MM.1S (cell line): ENCODE data around the gene NKAPD1.

Source experiments
- DNase-seq: peaks from one replicate; pipeline ENCODE4 v3.0.0-alpha.2; 2015
- H2AFZ ChIP-seq: fragments of 300-600 bp; sonication (generic); 2 replicates; pipeline ENCODE4 v1.6.0; 2016; ENCODE audit warnings: antibody characterized with exemption, low read length
- H3F3A ChIP-seq: fragments of 300-600 bp; sonication (generic); 2 replicates; pipeline ENCODE4 v1.6.1; 2016; ENCODE audit warnings: mild to moderate bottlenecking, antibody characterized with exemption, low read length, moderate library complexity, mixed read lengths; ENCODE audit not compliant: insufficient read depth
- H3K27ac ChIP-seq: fragments of 300-600 bp; sonication (generic); 2 replicates; pipeline ENCODE4 v1.5.1; 2016; ENCODE audit warnings: mild to moderate bottlenecking, low read length
- H3K27me3 ChIP-seq: fragments of 300-600 bp; sonication (generic); replicated peaks from 2 replicates; pipeline ENCODE4 v1.6.0; 2016; ENCODE audit warnings: low read length; ENCODE audit not compliant: insufficient read depth
- H3K36me3 ChIP-seq: fragments of 300-600 bp; sonication (generic); replicated peaks from 2 replicates; pipeline ENCODE4 v1.6.1; 2016; ENCODE audit warnings: mild to moderate bottlenecking, low read length, mixed read lengths; ENCODE audit not compliant: insufficient read depth
- H3K4me1 ChIP-seq: fragments of 300-600 bp; sonication (generic); 2 replicates; pipeline ENCODE4 v1.6.1; 2016; ENCODE audit warnings: low read length, mixed read lengths
- H3K4me2 ChIP-seq: fragments of 300-600 bp; sonication (generic); 2 replicates; pipeline ENCODE4 v1.6.0; 2016; ENCODE audit warnings: low read depth, low read length
- H3K4me3 ChIP-seq: fragments of 300-600 bp; sonication (generic); 2 replicates; pipeline ENCODE4 v1.5.1; 2016; ENCODE audit warnings: low read length, mixed read lengths
- H3K79me2 ChIP-seq: fragments of 300-600 bp; sonication (generic); 2 replicates; pipeline ENCODE4 v1.6.1; 2016; ENCODE audit warnings: mixed run types, low read length, mixed read lengths
- H3K9ac ChIP-seq: fragments of 300-600 bp; sonication (generic); 2 replicates; pipeline ENCODE4 v1.6.1; 2016; ENCODE audit warnings: low read length, mixed read lengths
- H3K9me2 ChIP-seq: fragments of 300-600 bp; sonication (generic); replicated peaks from 2 replicates; pipeline ENCODE4 v1.6.1; 2016; ENCODE audit warnings: mild to moderate bottlenecking, low read length, mixed read lengths; ENCODE audit not compliant: insufficient read depth
- H3K9me3 ChIP-seq: fragments of 300-600 bp; sonication (generic); replicated peaks from 2 replicates; pipeline ENCODE4 v1.6.1; 2016; ENCODE audit warnings: mild to moderate bottlenecking, low read length, mixed read lengths; ENCODE audit not compliant: insufficient read depth
- H4K20me1 ChIP-seq: fragments of 300-600 bp; sonication (generic); 2 replicates; pipeline ENCODE4 v1.6.1; 2016; ENCODE audit warnings: mild to moderate bottlenecking, low read length, moderate library complexity, mixed read lengths; ENCODE audit not compliant: insufficient read depth
- CTCF ChIP-seq: fragments of 300-600 bp; sonication (generic); IDR thresholded peaks from 2 replicates; pipeline ENCODE4 v1.5.1; 2016; ENCODE audit warnings: antibody characterized with exemption, low read length, mixed read lengths
- EZH2 ChIP-seq: fragments of 300-600 bp; sonication (generic); optimal IDR thresholded peaks from 2 replicates; pipeline ENCODE3; 2017; ENCODE audit warnings: low read depth, mild to moderate bottlenecking, antibody characterized with exemption, low read length, mixed read lengths
- EZH2phosphoT487 ChIP-seq: fragments of 300-600 bp; sonication (generic); IDR thresholded peaks from 2 replicates; pipeline ENCODE4 v1.6.1; 2018; ENCODE audit warnings: antibody characterized with exemption, low read length

NKAPD1 gene

GRCh38 chr11:112057170-112057569, 16.9 kb upstream of the NKAPD1 start:
- Histone ChIP-seq H3K9me3 (no peaks in the 10 kb centered on the region), H3K27me3 (no peaks in the 10 kb centered on the region), H3K79me2 (no peaks in the 10 kb centered on the region), H2AFZ (no peak overlapping the region), H4K20me1 (peaks cover 2% of the 10 kb centered on the region; the same call in 1 of the 2 replicates), H3K27ac (no peak overlapping the region), H3K4me1 (no peaks in the 10 kb centered on the region), H3K4me3 (no peak overlapping the region), H3K4me2 (no peak overlapping the region), H3F3A (no peaks in the 10 kb centered on the region), H3K9me2 (no peaks in the 10 kb centered on the region), H3K9ac (no peak overlapping the region), H3K36me3 (peaks cover 1% of the 10 kb centered on the region; the same call in 1 of the 2 replicates)
- TF ChIP-seq EZH2 (no peak), CTCF (no peak), EZH2phosphoT487 (no peak)
- DNase-seq = no peak

GRCh38 chr11:112058103-112058502, 16.0 kb upstream of the NKAPD1 start:
- Histone ChIP-seq H2AFZ (no peak overlapping the region), H3K27ac (no peak overlapping the region), H3K27me3 (no peaks in the 10 kb centered on the region), H3K79me2 (no peaks in the 10 kb centered on the region), H3K9ac (no peak overlapping the region), H3F3A (no peaks in the 10 kb centered on the region), H3K4me3 (no peak overlapping the region), H3K4me1 (no peaks in the 10 kb centered on the region), H3K36me3 (no peaks in the 10 kb centered on the region; the same call in 1 of the 2 replicates), H3K9me3 (no peaks in the 10 kb centered on the region), H3K9me2 (no peaks in the 10 kb centered on the region), H3K4me2 (no peak overlapping the region), H4K20me1 (no peaks in the 10 kb centered on the region)
- no peak for DNase-seq
- TF ChIP-seq CTCF = no peak

GRCh38 chr11:112062923-112063322, 11.2 kb upstream of the NKAPD1 start:
- no peaks in the 10 kb centered on the region for H3K9me3 ChIP-seq
- H3K36me3 ChIP-seq = 0 out of 2 replicates have a peak, but pooled peaks cover 6% of the 10 kb centered on the region

More at GRCh38 chr11:112062923-112063322, 11.2 kb upstream of the NKAPD1 start:
- no peaks in the 10 kb centered on the region for H3K79me2 ChIP-seq
- H3F3A ChIP-seq = no peaks in the 10 kb centered on the region
- TF ChIP-seq CTCF (no peak), EZH2phosphoT487 (no peak), EZH2 (no peak)
- no peaks in the 10 kb centered on the region; the same call in 1 of the 2 replicates for H4K20me1 ChIP-seq
- H3K4me1 ChIP-seq = no peaks in the 10 kb centered on the region
- H3K27me3 ChIP-seq = no peaks in the 10 kb centered on the region
- no peak for DNase-seq
- H3K9me2 ChIP-seq = no peaks in the 10 kb centered on the region
- H3K4me3 ChIP-seq = no peak overlapping the region
- H2AFZ ChIP-seq = no peak overlapping the region
- H3K27ac ChIP-seq = no peak overlapping the region
- H3K4me2 ChIP-seq = no peak overlapping the region
- no peak overlapping the region for H3K9ac ChIP-seq
